Left ventricle myocardium inferior (tissue), 1 donor: ENCODE results near the gene HPS3. TPM values are rescaled to one million over a fixed set of nuclear protein-coding genes. Genes with fewer than 3 reads are reported as not detected.
"Not testable (repeated sequence)": the region's sequence is repeated elsewhere in the genome, so short reads cannot be mapped to it uniquely, and the experiment has no call there.

Experiments
- DNase-seq: peaks from one replicate; pipeline ENCODE4 v3.0.0-alpha.2; 2020
- H3K27ac ChIP-seq: fragments of 200-600 bp; replicated peaks from 2 replicates; pipeline ENCODE4 v1.8.0; 2021
- H3K27me3 ChIP-seq: fragments of 200-600 bp; 2 replicates; pipeline ENCODE4 v1.8.0; 2021; ENCODE audit warnings: low read depth
- H3K36me3 ChIP-seq: fragments of 200-600 bp; 2 replicates; pipeline ENCODE4 v1.8.0; 2021
- H3K4me1 ChIP-seq: fragments of 200-600 bp; 2 replicates; pipeline ENCODE4 v1.8.0; 2021
- H3K4me3 ChIP-seq: fragments of 200-600 bp; 2 replicates; pipeline ENCODE4 v1.8.0; 2021; ENCODE audit warnings: mild to moderate bottlenecking, moderate library complexity
- H3K9me3 ChIP-seq: fragments of 200-600 bp; replicated peaks from 2 replicates; pipeline ENCODE4 v1.8.0; 2021
- CTCF ChIP-seq: fragments of 200-600 bp; IDR thresholded peaks from 2 replicates; pipeline ENCODE4 v1.8.0; 2021; ENCODE audit warnings: antibody characterized with exemption, mild to moderate bottlenecking, borderline replicate concordance
- intact Hi-C: fragments of 100-400 bp; cut with micrococcal nuclease; formaldehyde crosslinking; loops from one replicate; pipeline ENCODE4 v1.11.0; 2022
- total RNA-seq: library from RNA; stranded (reverse); fragmentation: NEBNext Ultra II Directional; extraction: Animal tissue kit (Norgen Biotek cat#: 25700); gene quantifications from one replicate; pipeline ENCODE4 v1.2.1, GENCODE V29; 2021
- donor health status: DM: no; HTN: yes; CAD: no; lungs with severe emphysema.

Gene HPS3
- total RNA-seq, 1 donor from 2014 or later, result 5.6 TPM

- H3K4me1 ChIP-seq, result no peaks in the 10 kb centered on the region
- no peak for DNase-seq
- no peaks in the 10 kb centered on the region for H3K9me3 ChIP-seq
- no peak for TF ChIP-seq CTCF
- H3K4me3 ChIP-seq, result no peak overlapping the region
- intact Hi-C loops, result no loop called here
- no peaks in the 10 kb centered on the region for H3K27me3 ChIP-seq
- no peaks in the 10 kb centered on the region for H3K36me3 ChIP-seq
- no peak overlapping the region for H3K27ac ChIP-seq
Measured at GRCh38 chr3:149186219-149186618, 56.8 kb downstream of the HPS3 start.

- DNase-seq, result no peak
Measured at GRCh38 chr3:149186721-149187120, 57.3 kb downstream of the HPS3 start.

DNA sequence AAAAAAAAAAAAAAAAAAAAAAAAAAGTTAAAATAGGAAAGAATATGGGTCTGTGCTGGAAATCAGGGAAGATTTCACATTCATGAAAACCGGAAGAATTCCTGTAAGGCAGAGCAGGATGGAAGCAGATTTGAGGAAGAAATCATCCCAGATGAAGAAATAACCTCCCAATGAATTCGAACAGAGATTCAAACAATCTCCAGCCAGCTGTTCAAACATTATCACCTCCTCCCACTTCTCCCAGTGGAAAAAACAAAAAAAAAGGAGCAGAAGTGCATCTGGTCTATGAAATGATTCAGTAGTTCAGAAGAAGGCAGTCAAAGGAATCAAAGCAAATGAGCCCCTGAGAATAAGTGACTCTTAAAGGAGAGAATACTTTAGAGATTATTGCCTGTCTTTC lies 59.1 kb downstream of the HPS3 start:
- Histone ChIP-seq H3K27me3 (no peaks in the 10 kb centered on the region), H3K36me3 (no peaks in the 10 kb centered on the region)
- TF ChIP-seq CTCF, result no peak

More at GRCh38 chr3:149186721-149187120, 57.3 kb downstream of the HPS3 start:
- H3K36me3 ChIP-seq, result no peaks in the 10 kb centered on the region
- no peaks in the 10 kb centered on the region for H3K9me3 ChIP-seq
- no peak overlapping the region for H3K4me3 ChIP-seq
- intact Hi-C loops, result no loop called here
- TF ChIP-seq CTCF, result no peak
- no peaks in the 10 kb centered on the region for H3K4me1 ChIP-seq
- H3K27me3 ChIP-seq, result no peaks in the 10 kb centered on the region
- no peak overlapping the region for H3K27ac ChIP-seq

DNA sequence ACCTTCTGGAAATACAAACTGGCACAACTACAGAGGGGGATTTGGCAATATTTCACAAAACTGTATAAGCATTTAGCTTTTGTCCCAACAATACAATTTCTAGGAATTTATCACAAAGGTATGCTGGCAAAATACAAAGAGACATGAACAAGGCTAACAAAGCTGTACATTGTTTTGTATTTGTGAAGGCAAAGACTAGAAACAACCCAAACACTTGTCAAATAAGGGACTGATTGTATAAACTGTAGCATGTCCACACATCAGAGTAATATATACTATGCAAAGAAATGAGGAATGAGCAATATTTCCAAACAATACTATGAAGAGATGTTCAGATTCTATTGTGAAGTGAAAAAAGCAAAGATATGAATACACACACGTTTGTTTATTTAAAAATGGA lies 65.8 kb downstream of the HPS3 start:
- no peaks in the 10 kb centered on the region for H3K27me3 ChIP-seq
- no peaks in the 10 kb centered on the region for H3K9me3 ChIP-seq
- H3K4me3 ChIP-seq, result no peak overlapping the region
- intact Hi-C loops, result no loop called here
- H3K27ac ChIP-seq, result no peak overlapping the region
- TF ChIP-seq CTCF, result no peak
- DNase-seq, result no peak
- no peaks in the 10 kb centered on the region for H3K36me3 ChIP-seq
- no peaks in the 10 kb centered on the region for H3K4me1 ChIP-seq

More for the DNA sequence above, 59.1 kb downstream of the HPS3 start:
- intact Hi-C loops, result no loop called here
- DNase-seq, result no peak
- H3K4me1 ChIP-seq, result no peaks in the 10 kb centered on the region
- no peak overlapping the region for H3K4me3 ChIP-seq
- no peaks in the 10 kb centered on the region for H3K9me3 ChIP-seq
- H3K27ac ChIP-seq, result no peak overlapping the region

GRCh38 chr3:149196805-149197592 lies 67.6 kb downstream of the HPS3 start:
- H3K27ac ChIP-seq, H3K36me3 ChIP-seq, H3K4me1 ChIP-seq, H3K27me3 ChIP-seq, intact Hi-C loops, DNase-seq, H3K9me3 ChIP-seq: not testable (repeated sequence)
- H3K4me3 ChIP-seq, result peak overlapping the region; percentile 30

DNA sequence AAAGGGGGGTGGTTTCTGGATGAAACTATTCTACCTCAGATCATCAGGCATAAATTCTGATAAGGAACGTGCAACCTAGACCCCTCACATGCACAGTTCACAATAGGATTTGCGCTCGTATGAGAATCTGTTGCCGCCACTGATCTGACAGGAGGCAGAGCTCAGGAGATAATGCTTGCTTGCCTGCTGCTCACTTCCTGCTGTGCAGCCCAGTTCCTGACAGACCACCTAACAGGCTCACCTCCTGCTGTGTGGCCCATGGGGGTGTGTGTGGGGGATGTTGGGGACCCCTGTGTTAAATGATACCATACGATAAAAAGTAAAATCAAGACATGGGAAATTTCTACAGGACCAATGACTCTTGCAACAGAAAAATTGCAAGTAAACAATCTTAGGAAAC lies 68.2 kb downstream of the HPS3 start:
- no peaks in the 10 kb centered on the region for H3K27me3 ChIP-seq
- no peak for DNase-seq
- peak overlapping the region; percentile 30 for H3K4me3 ChIP-seq
- H3K36me3 ChIP-seq, result no peaks in the 10 kb centered on the region
- no peaks in the 10 kb centered on the region for H3K4me1 ChIP-seq
- TF ChIP-seq CTCF, result no peak
- intact Hi-C loops, result no loop called here
- H3K9me3 ChIP-seq, result no peaks in the 10 kb centered on the region
- H3K27ac ChIP-seq, result no peak overlapping the region
